HUES64 (cell line): Measurements from ENCODE around the gene USP19.

Experiments
- H3K27ac ChIP-seq: 2 replicates; pipeline ENCODE4 v1.7.0; 2013; ENCODE audit warnings: low read depth, low read length, inconsistent platforms
- H3K27me3 ChIP-seq: 2 replicates; pipeline ENCODE4 v1.6.1; 2013; ENCODE audit warnings: mild to moderate bottlenecking, low read length; ENCODE audit not compliant: insufficient read depth
- H3K36me3 ChIP-seq: 2 replicates; pipeline ENCODE4 v1.6.1; 2013; ENCODE audit warnings: mild to moderate bottlenecking, low read length; ENCODE audit not compliant: insufficient read depth
- H3K4me1 ChIP-seq: 2 replicates; pipeline ENCODE4 v1.6.1; 2013; ENCODE audit warnings: mild to moderate bottlenecking, low read length, moderate library complexity; ENCODE audit not compliant: insufficient read depth
- H3K4me3 ChIP-seq: 2 replicates; pipeline ENCODE4 v1.5.1; 2013; ENCODE audit warnings: mild to moderate bottlenecking, low read length, moderate library complexity
- H3K9ac ChIP-seq: 2 replicates; pipeline ENCODE4 v1.6.1; 2013; ENCODE audit warnings: mild to moderate bottlenecking, low read depth, low read length
- H3K9me3 ChIP-seq: 2 replicates; pipeline ENCODE4 v1.6.1; 2013; ENCODE audit warnings: low read depth, low read length; ENCODE audit not compliant: insufficient read depth
- WGBS: fragments of 150-250, 120-280 bp; methylation state at CpG from one replicate; pipeline ENCODE4 v1.1.7; 2013; ENCODE audit warnings: missing lambda C conversion rate; 5-methylcytosine and 5-hydroxymethylcytosine counted together

Gene USP19

GRCh38 chr3:49121132-49121736 is 611 bp upstream of the USP19 start:
- peaks cover 6% of the 10 kb centered on the region; the same call in 1 of the 2 replicates for H3K4me1 ChIP-seq
- 86% methylated on average over 17 of the region's 17 CpGs for WGBS
- H3K4me3 ChIP-seq = peak overlapping the region; percentile 79
- no peaks in the 10 kb centered on the region for H3K27me3 ChIP-seq
- H3K9ac ChIP-seq = peak overlapping the region; percentile 87
- H3K27ac ChIP-seq = peak overlapping the region; percentile 98
- H3K9me3 ChIP-seq = no peaks in the 10 kb centered on the region
- peaks cover 57% of the 10 kb centered on the region for H3K36me3 ChIP-seq

GRCh38 chr3:49120096-49120437 is 556 bp downstream of the USP19 start:
- no peaks in the 10 kb centered on the region for H3K27me3 ChIP-seq
- H3K4me1 ChIP-seq = peaks cover 6% of the 10 kb centered on the region; the same call in 1 of the 2 replicates
- H3K36me3 ChIP-seq = peaks cover 66% of the 10 kb centered on the region
- H3K9me3 ChIP-seq = no peaks in the 10 kb centered on the region
- H3K27ac ChIP-seq = peak overlapping the region; percentile 98; the same call in 1 of the 2 replicates
- H3K4me3 ChIP-seq = peak overlapping the region; percentile 79
- peak overlapping the region; percentile 87 for H3K9ac ChIP-seq
- 4% methylated on average over 9 of the region's 9 CpGs for WGBS

GRCh38 chr3:49119439-49119838 is 1.2 kb downstream of the USP19 start:
- Histone ChIP-seq H3K36me3 (peaks cover 69% of the 10 kb centered on the region), H3K9me3 (no peaks in the 10 kb centered on the region), H3K27ac (no peak overlapping the region), H3K4me1 (peaks cover 6% of the 10 kb centered on the region; the same call in 1 of the 2 replicates), H3K4me3 (peak overlapping the region; percentile 79), H3K27me3 (no peaks in the 10 kb centered on the region), H3K9ac (peak overlapping the region; percentile 87)
- whole genome bisulfite sequencing = 87% methylated on average over 3 of the region's 3 CpGs

DNA sequence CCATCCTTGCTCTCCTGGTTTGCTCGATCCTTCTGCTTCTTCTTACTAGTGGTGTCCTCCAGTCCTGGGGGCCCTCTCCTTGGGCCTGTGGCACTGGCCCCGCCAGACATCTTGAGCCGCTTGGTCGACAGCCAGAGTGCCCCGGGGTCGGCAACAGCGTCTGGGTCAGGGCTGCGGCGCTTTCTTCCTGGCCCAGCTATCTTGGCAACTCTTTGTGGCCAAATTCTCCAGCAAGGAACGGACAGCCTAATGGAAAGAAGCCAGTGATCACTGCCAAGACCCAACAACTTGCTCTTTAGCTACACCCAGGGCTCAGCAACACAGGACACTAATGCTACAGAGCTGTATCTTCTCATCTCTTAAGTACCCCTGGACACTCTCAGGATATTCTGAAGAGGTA is 1.6 kb downstream of the USP19 start:
- H3K9me3 ChIP-seq = no peaks in the 10 kb centered on the region
- no peak overlapping the region for H3K27ac ChIP-seq
- H3K9ac ChIP-seq = no peak overlapping the region
- H3K27me3 ChIP-seq = no peaks in the 10 kb centered on the region
- peaks cover 6% of the 10 kb centered on the region; the same call in 1 of the 2 replicates for H3K4me1 ChIP-seq
- 95% methylated on average over 10 of the region's 10 CpGs for WGBS
- H3K36me3 ChIP-seq = peaks cover 69% of the 10 kb centered on the region
- peak overlapping the region; percentile 79; the same call in 1 of the 2 replicates for H3K4me3 ChIP-seq

- no peak overlapping the region for H3K4me3 ChIP-seq
- no peaks in the 10 kb centered on the region for H3K4me1 ChIP-seq
- H3K27ac ChIP-seq = no peak overlapping the region
- 95% methylated on average over 14 of the region's 14 CpGs for WGBS
- H3K27me3 ChIP-seq = no peaks in the 10 kb centered on the region
- no peaks in the 10 kb centered on the region for H3K9me3 ChIP-seq
- no peak overlapping the region for H3K9ac ChIP-seq
- peaks cover 97% of the 10 kb centered on the region for H3K36me3 ChIP-seq
These were observed 8.4 kb downstream of the USP19 start for GRCh38 chr3:49112262-49112661.

- no peaks in the 10 kb centered on the region for H3K9me3 ChIP-seq
- no peak overlapping the region for H3K27ac ChIP-seq
- H3K36me3 ChIP-seq = peaks cover 88% of the 10 kb centered on the region
- WGBS = 97% methylated on average over 6 of the region's 6 CpGs
- H3K9ac ChIP-seq = no peak overlapping the region
- no peaks in the 10 kb centered on the region for H3K27me3 ChIP-seq
- H3K4me3 ChIP-seq = no peak overlapping the region
- H3K4me1 ChIP-seq = no peaks in the 10 kb centered on the region
These were observed 9.3 kb downstream of the USP19 start for GRCh38 chr3:49111347-49111746.

DNA sequence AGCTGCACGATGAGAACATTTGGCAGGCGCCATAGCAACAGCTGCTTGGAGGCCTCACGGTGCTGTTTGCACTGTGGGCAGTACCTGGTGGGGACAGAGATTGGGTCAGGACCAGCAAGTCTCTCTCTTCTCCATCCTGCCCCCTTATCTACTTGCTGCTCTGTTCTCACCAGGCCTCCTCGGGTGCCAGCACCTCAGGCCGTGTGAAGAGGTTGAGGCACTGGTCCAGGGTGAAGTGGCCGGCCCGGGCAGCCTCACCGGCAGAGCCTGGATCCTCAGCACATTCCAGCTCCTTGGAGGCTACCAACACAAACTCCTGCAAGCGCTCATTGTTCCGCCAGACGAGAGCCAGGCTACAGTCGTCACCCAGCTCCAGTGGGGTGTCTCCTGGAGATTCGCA is 9.8 kb downstream of the USP19 start:
- H3K9me3 ChIP-seq = no peaks in the 10 kb centered on the region
- H3K36me3 ChIP-seq = peaks cover 82% of the 10 kb centered on the region
- H3K27ac ChIP-seq = no peak overlapping the region
- WGBS = 96% methylated on average over 13 of the region's 13 CpGs
- H3K4me1 ChIP-seq = peaks cover under 1% of the 10 kb centered on the region; the same call in 1 of the 2 replicates
- H3K27me3 ChIP-seq = no peaks in the 10 kb centered on the region
- H3K9ac ChIP-seq = no peak overlapping the region
- H3K4me3 ChIP-seq = no peak overlapping the region

DNA sequence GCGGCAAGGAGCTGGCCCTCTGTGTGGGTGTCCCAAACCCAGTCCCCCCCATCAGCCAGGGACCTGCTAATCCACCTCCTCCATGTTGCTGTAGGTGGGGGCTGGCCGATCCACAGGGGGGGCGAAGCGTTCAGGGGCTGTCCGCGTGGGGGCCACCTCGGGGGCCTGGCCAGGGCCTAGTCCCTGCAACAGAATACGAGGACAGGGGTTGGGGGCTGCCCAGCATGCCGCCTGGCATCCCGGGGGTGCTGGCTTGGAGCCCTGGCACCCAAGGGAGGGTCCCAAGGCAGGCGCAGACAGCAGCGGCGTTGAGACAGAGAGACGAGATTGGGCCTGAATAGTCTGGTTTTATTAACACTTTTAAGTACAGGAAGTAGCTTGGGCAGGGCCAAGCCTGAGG is 12.3 kb downstream of the USP19 start:
- Histone ChIP-seq H3K27ac (no peak overlapping the region), H3K9me3 (no peaks in the 10 kb centered on the region), H3K4me1 (peaks cover 8% of the 10 kb centered on the region; the same call in 1 of the 2 replicates), H3K4me3 (no peak overlapping the region), H3K36me3 (peaks cover 62% of the 10 kb centered on the region), H3K9ac (no peak overlapping the region), H3K27me3 (no peaks in the 10 kb centered on the region)
- 94% methylated on average over 14 of the region's 14 CpGs for WGBS

DNA sequence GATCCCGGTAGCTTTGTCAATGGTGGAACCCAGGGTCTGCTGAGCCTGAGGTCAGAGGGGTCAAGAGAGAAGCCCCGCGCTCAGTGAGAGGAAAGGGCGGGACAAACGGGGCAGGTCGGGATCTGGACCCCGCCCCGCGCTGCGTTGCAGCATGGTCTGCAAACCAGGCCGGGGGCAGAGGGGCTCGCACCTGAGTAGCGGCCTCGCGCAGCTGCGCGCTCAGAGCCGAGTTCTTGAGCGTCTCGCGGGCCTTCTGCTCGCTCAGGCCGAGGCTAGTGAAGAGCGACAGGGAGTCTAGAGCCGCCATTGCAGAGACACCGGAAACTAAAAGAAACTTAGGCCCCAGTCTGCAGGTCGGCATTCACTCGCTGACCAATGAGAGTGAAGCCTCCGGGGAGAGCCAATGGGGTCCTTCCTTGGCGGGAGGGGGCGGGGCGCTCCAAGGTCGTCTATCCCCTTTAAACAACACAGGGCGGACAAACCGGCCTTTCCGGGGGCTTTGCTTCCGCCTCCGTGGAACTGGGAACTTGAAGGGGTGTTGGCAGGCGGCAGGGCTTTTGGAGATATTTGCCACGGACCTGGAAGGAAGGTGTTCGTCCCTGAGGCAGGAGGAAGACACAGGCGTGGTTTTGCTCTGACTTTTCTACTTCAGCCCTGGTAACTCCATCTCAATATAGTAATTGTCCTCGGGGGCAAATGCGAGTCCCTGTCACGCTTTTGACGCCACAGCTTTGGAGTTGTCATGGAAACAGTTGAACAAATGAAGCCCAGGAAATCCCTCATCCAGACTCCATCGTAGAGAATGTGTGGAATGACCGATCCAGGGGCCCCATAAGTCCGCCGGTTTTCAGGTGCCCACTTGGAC is 16.0 kb downstream of the USP19 start, which contains the start of gene QARS1:
TSS of gene QARS1 (minus strand) at position 331 of the 865 bp plus-strand sequence. CDS start at position 307, 24 bp downstream.
- peak within 1 kb of the TSS; percentile 97 for H3K9ac ChIP-seq
- peak within 1 kb of the TSS; percentile 82 for H3K4me3 ChIP-seq
- no peaks in the 10 kb centered on the region for H3K27me3 ChIP-seq
- H3K9me3 ChIP-seq = no peaks in the 10 kb centered on the region
- H3K36me3 ChIP-seq = peaks cover 63% of the 10 kb centered on the region
- H3K27ac ChIP-seq = peak within 1 kb of the TSS; percentile 91
- H3K4me1 ChIP-seq = peaks cover 8% of the 10 kb centered on the region; the same call in 1 of the 2 replicates
- 2% methylated on average over 50 of the region's 50 CpGs for WGBS

DNA sequence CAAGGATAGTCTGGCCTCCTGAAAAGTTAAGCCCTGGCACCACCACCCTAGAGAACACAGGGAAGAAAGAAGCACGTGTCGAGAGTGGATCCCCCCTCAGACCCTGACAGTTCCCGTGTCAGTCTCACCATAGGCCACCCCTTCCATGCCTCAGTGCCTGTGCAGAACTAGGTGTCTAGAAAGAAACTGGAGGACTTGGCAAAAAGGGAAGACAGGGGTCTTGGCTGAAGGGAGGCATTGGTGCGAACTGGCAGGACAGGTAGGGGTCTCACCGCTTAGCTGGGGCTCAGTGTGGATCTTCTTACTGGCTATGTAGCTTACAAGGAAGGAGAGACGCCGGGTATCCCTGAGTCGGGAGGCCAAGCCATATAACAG is 16.6 kb downstream of the USP19 start:
- peaks cover 63% of the 10 kb centered on the region for H3K36me3 ChIP-seq
- peak overlapping the region; percentile 91 for H3K27ac ChIP-seq
- H3K9me3 ChIP-seq = no peaks in the 10 kb centered on the region
- 11% methylated on average over 8 of the region's 8 CpGs for WGBS
- no peaks in the 10 kb centered on the region for H3K27me3 ChIP-seq
- H3K9ac ChIP-seq = peak overlapping the region; percentile 97
- peak overlapping the region; percentile 82 for H3K4me3 ChIP-seq
- H3K4me1 ChIP-seq = peaks cover 8% of the 10 kb centered on the region; the same call in 1 of the 2 replicates

GRCh38 chr3:49100046-49100615 is 20.5 kb downstream of the USP19 start:
- WGBS = 96% methylated on average over 11 of the region's 11 CpGs

More at GRCh38 chr3:49100046-49100615, 20.5 kb downstream of the USP19 start:
- H3K27ac ChIP-seq = no peak overlapping the region
- no peak overlapping the region for H3K9ac ChIP-seq
- H3K36me3 ChIP-seq = peaks cover 74% of the 10 kb centered on the region
- no peak overlapping the region for H3K4me3 ChIP-seq
- H3K27me3 ChIP-seq = no peaks in the 10 kb centered on the region
- H3K9me3 ChIP-seq = no peaks in the 10 kb centered on the region
- peaks cover 4% of the 10 kb centered on the region; the same call in 1 of the 2 replicates for H3K4me1 ChIP-seq
